Skin epidermis (tissue), 12 donors: ENCODE results near the gene ANKRD49.

Experiments used
- H3K27ac ChIP-seq, 21 experiments: fragments of 200-600 bp; sonication (generic) in 11 of 21; one replicate each; pipeline ENCODE4 v1.5.0; 2020; ENCODE audit warnings: mild to moderate bottlenecking in 3 of 21, inconsistent platforms in 2 of 21, moderate library complexity in 2 of 21
- H3K4me3 ChIP-seq, 7 experiments: fragments of 200-600 bp; sonication (generic) in 2 of 7; one replicate each; pipeline ENCODE4 v1.5.0; 2020; ENCODE audit warnings: inconsistent platforms in 2 of 7, mild to moderate bottlenecking in 2 of 7, moderate library complexity in 1 of 7

The ANKRD49 gene, protein sequence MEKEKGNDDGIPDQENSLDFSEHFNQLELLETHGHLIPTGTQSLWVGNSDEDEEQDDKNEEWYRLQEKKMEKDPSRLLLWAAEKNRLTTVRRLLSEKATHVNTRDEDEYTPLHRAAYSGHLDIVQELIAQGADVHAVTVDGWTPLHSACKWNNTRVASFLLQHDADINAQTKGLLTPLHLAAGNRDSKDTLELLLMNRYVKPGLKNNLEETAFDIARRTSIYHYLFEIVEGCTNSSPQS

DNA sequence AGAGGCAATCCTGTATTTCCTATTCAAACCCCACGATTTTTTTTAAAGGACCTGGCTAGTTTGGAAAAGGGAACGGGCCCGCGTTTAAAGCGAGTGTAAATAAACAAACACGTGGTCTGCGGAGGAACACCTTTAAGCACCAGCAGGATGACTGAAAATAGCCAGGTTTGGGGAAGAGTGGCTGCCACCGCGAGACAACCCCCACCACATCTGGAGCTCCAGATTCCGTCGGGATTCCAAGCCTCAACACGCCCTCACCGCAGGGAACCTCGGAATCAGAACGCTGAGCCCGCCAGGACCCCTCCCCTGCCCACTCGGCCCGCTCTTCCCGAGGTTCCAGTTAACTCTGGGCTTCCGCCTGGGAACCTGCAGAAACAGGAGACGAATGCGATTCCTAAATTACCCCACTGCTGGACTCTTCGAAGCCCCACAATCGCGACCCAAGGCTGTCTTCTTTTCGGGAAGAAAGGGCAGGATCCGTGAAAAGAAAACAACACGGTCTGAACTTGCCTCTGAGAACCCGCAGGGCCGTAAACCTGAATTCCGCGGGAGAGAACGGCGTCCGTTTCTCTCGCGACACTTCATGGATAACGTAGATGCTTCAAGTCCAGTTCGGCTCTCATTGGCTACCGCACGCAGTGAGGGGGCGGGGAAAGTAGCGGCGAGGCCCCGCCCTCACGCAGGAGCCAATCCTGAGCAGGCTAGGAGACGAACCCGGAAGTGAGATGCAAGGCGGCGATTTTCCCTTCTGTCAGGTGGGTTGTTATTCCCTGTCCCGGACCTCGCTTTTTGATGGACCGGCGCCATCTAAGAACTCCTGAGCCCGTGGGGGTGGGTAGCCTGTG lies at the start of gene ANKRD49, which contains the start of gene MRE11:
TSS of gene ANKRD49 (plus strand) at position 704 of the 845 bp plus-strand sequence. CDS start 2,710 bp downstream, outside the sequence.
TSS of gene MRE11 (minus strand) at position 564 of the 845 bp plus-strand sequence. CDS start 1,043 bp downstream, outside the sequence.
- H3K27ac ChIP-seq: peak within 1 kb of the TSS; percentile 56 to 92 (median 85)
- peak within 1 kb of the TSS; percentile 53 to 98 (median 86) for H3K4me3 ChIP-seq

DNA sequence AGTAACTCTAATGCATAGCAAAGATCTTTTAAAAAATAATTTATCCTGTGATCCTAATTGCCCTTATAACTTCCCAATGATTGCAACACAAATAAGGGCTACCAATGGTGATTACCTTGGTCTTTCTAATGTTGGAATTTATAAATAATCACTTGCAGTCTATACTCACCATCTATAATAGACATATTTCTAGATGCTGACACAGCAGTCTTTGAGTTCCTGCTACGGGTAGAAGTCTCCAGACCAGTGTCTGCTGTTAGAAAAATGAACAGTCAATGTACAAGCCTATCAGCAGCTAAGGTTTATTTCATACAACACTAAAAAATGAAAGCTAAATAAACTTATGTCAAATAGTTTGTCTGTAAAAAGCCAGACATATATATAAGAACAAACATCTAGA lies 48.1 kb upstream of the ANKRD49 start:
- Histone ChIP-seq H3K4me3 (no peak overlapping the region), H3K27ac (no peak overlapping the region)

- Histone ChIP-seq H3K27ac (no peak overlapping the region), H3K4me3 (no peak overlapping the region)
These were observed 46.6 kb upstream of the ANKRD49 start for GRCh38 chr11:94447149-94447548.

GRCh38 chr11:94449029-94449428 lies 44.8 kb upstream of the ANKRD49 start:
- H3K27ac ChIP-seq: no peak overlapping the region
- no peak overlapping the region for H3K4me3 ChIP-seq

DNA sequence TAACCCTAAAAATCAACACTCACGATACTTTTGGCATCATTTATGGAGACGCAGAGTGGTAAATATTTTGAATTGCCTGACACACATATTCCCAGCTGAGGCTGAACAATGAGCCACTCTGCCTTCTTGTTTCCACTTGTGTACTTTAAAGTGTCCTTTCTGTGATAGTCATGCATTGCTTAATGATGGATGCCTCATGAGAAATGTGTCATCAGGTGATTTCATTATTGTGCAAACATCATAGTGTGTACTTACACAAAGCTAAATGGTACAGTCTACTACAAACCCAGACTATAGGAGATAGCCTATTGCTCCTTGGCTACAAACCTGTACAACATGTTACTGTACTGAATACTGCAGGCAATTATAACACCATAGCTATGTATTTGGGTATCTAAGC lies 44.3 kb upstream of the ANKRD49 start:
- Histone ChIP-seq H3K27ac (no peak overlapping the region), H3K4me3 (no peak overlapping the region)

DNA sequence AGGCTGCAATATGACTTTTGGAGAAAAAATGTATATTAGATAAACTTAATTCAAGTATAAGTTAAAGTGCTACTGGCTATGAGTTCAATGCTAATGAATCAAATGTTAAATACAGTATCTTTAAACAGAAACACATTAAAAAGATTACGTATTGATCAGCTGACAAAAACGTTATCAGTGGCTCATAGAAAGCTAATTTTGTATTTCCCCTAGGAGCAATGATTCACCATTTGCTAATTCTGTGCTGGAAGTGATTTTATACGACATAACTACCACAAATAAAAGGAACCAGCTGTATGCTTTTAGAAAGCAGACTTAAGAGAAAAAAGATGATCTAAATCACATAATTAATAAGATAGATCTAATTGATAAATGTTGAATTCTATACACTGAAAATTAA lies 43.7 kb upstream of the ANKRD49 start:
- Histone ChIP-seq H3K4me3 (no peak overlapping the region), H3K27ac (no peak overlapping the region)

DNA sequence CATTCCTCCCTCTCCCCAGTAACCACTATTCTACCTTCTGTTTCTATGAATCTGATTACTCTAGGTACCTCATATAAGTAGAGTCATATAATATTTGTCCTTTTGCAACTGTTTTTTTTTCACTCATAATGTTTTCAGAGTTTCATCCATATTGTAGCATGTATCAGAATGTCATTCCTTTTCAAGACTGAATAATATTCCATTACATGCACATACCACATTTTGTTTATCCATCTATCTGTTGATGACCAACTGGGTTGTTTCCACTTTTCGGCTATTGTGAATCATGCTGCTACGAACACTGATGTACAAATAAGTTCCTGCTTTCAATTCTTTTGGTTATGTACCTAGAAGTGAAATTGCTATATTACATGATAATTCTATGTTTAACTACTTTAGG lies 40.8 kb upstream of the ANKRD49 start:
- H3K4me3 ChIP-seq: no peak overlapping the region
- H3K27ac ChIP-seq: no peak overlapping the region

DNA sequence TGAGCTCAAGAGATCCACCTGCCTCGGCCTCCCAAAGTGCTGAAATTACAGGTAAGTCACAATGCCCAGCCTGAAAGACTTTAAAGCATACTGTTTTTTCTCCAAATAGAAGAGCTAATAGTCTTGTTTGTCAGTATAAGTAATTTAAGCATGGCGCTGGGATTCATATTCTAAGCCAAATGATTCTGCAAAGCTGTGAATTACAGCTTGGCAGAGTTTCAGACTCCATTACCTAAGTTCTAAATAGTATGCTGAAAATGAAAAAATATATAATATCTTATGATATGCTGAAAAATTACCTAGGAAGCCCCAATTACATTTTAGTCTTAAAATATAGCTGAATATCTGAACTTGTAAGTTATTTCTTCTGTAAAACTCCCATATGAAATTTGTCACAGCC lies 39.5 kb upstream of the ANKRD49 start:
- Histone ChIP-seq H3K4me3 (no peak overlapping the region), H3K27ac (no peak overlapping the region)

DNA sequence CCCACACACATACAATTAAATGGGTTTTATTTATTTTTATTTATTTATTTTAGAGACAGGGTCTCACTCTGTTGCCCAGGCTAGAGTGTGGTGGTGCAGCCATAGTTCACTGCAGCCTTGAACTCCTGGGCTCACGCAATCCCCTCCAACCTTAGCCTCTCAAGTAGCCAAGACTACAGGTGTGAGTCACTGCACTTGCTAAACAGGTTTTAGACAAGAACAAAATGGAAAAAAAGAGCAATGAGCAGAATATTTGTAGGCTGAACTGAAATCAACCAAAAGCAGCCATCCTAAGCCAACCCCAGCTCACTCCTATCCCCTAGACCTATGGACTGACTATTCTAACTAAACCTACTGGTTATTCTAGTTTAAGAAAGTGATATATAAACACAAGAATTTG lies 37.9 kb upstream of the ANKRD49 start:
- Histone ChIP-seq H3K4me3 (no peak overlapping the region), H3K27ac (no peak overlapping the region)

DNA sequence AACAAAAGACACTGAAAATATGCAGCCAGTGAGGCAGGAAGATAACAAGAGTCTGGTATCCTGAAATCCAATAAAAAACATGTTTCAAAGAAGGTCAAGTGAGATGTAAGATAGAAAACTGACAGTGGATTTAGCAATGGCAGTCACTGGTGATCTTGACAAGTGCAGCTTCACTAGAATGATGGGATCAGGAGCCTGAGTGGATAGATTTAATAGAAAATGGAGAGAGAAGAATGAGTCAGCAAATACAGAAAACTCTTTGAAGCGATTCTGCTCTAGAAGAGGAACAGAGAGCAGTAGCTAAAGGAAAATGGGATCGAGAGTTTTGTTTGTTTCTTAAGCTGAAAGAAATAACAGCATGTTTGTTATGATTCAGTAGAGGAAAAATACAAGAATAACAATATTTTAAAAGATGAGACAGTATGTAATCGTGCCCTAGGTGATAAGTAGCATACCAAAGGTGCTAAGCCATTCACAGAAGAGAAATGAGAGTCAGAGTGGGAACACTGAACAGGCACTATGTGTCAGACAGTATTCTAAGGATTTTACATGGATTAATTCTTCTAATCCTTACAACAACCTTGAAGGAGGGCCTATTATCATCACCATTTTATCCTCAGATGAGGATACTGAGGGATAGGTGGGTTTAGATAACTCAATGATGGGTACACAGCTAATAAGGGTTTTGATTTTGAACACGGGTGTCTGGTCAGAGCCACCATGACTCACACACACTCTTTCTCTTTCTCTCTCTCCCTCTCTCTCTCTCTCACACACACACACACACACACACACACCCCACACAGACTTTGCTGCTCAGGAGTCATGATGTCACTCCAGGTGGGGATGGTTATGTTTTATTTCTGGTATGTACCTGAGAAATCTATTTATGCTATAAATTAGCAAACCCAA lies 36.4 kb upstream of the ANKRD49 start:
- Histone ChIP-seq H3K27ac (no peak overlapping the region), H3K4me3 (no peak overlapping the region)

GRCh38 chr11:94459576-94459975 lies 34.2 kb upstream of the ANKRD49 start:
- H3K4me3 ChIP-seq: no peak overlapping the region
- H3K27ac ChIP-seq: no peak overlapping the region

DNA sequence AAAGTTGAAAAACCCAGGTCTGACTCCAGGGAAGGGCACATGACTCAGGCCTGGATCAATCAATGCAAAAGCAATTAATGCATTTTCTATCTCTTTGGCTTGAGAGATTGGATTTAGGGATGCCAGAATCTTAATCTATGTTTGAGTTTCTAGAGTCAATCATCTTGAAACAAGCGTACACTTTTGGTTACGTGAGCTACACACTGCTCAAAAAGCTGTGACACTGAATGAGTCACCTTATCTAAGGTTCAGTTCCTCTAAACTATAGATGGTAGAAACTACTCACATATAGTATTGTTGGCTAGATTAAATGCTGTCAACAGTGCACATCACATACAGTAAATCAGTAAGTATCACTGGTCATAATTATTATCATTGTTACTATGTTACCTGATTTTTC lies 24.4 kb upstream of the ANKRD49 start:
- H3K27ac ChIP-seq: no peak overlapping the region
- no peak overlapping the region for H3K4me3 ChIP-seq

DNA sequence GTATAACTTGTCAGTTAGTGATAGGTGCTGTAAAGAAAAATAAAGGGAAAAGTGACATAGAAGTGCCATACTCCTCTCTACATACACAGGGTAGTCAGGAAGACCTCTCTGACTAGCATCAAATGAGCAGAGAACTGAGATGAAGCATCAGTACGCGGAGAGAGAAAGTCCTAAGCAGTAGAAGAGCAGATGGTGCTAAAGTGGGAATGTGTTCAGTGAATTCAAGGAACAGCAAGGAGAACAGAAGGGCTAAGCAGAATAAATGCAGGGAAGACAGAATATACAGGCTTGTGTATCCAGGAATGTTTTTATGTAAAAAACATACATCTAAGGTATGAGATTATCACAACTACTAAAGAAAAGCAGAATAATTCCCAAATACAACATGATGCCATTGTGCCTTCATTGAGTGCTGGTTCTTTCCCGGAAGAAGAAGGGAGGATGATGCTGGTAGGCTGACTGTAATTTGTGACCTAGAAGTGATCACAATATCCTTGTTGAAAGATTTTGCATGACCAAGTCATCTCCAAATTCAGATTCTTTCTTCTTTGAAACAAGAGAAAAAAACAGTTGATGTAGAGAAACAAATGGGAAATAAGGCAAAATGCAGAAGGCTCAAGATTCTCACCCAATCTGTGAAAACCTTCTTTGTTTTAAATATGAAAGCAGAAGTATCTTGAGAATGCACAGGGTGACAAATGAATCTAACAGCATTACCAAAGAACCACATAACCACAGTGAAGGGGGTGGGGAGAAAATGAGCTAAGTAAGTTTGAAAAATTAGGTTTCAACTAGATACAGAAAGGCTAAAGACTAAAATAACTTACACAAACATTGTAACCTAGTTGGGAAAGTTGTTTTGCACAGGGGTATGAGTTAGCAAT lies 20.6 kb upstream of the ANKRD49 start:
- Histone ChIP-seq H3K27ac (peak overlapping the region in 3 of 21 experiments; percentile 0 to 55 (median 47)), H3K4me3 (no peak overlapping the region)

GRCh38 chr11:94477624-94478023 lies 16.2 kb upstream of the ANKRD49 start:
- Histone ChIP-seq H3K4me3 (no peak overlapping the region), H3K27ac (no peak overlapping the region)

GRCh38 chr11:94481342-94481741 lies 12.4 kb upstream of the ANKRD49 start:
- Histone ChIP-seq H3K27ac (no peak overlapping the region), H3K4me3 (no peak overlapping the region)

GRCh38 chr11:94486068-94486467 lies 7.7 kb upstream of the ANKRD49 start:
- Histone ChIP-seq H3K27ac (no peak overlapping the region), H3K4me3 (no peak overlapping the region)

GRCh38 chr11:94494126-94494680 lies 419 bp downstream of the ANKRD49 start:
- Histone ChIP-seq H3K4me3 (peak overlapping the region; percentile 53 to 98 (median 86)), H3K27ac (peak overlapping the region; percentile 56 to 92 (median 85))

- Histone ChIP-seq H3K4me3 (no peak overlapping the region), H3K27ac (no peak overlapping the region)
These were observed 6.4 kb downstream of the ANKRD49 start for GRCh38 chr11:94500181-94500580.

- no peak overlapping the region for H3K4me3 ChIP-seq
- no peak overlapping the region for H3K27ac ChIP-seq
These were observed 7.7 kb downstream of the ANKRD49 start for GRCh38 chr11:94501522-94501921.
